Panc1 (cell line): ENCODE measurements around the gene CSMD2. TPM values are rescaled to one million over a fixed set of nuclear protein-coding genes. Genes with fewer than 3 reads are reported as not detected.

ENCODE experiments used
- ATAC-seq: fragments of 200-7000 bp; cut with Tn5 transposase; 2 replicates; pipeline ENCODE4 v1.9.1; 2020; ENCODE audit warnings: mild to moderate bottlenecking, moderate library complexity
- BruUV-seq: library from RNA; stranded (reverse); fragments of 400-500 nt; replicated peaks from 2 replicates; lab custom pipeline; 2021; lab: Mats Ljungman, UMichigan
- CTCF ChIA-PET: fragments of 300-600 bp; sonication (Branson Sonifier 250); formaldehyde crosslinking; loops from one replicate; lab custom pipeline; 2022; ENCODE audit warnings: antibody characterized with exemption; lab: Charles Lee
- POLR2A ChIA-PET: fragments of 300-600 bp; sonication (Branson Sonifier 250); formaldehyde crosslinking; loops from one replicate; lab custom pipeline; 2022; ENCODE audit warnings: antibody characterized with exemption; lab: Charles Lee
- DNase-seq: peaks from one replicate; pipeline ENCODE4 v3.0.0-alpha.2; 2010; ENCODE audit warnings: low read depth, low spot score
- H3K27ac ChIP-seq: 2 replicates; pipeline ENCODE4 v1.5.1; 2011; ENCODE audit warnings: mild to moderate bottlenecking, low read length, inconsistent platforms
- H3K27me3 ChIP-seq: fragments of 200-500 bp; sonication (Bioruptor generic); 2 replicates; pipeline ENCODE4 v1.6.0; 2014; ENCODE audit warnings: low read length, inconsistent platforms; ENCODE audit not compliant: control insufficient read depth, insufficient read depth
- H3K36me3 ChIP-seq: fragments of 200-500 bp; sonication (Bioruptor generic); 2 replicates; pipeline ENCODE4 v1.5.1; 2014; ENCODE audit warnings: inconsistent platforms, mild to moderate bottlenecking, low read length, moderate library complexity; ENCODE audit not compliant: control insufficient read depth, insufficient read depth
- H3K4me1 ChIP-seq: 2 replicates; pipeline ENCODE4 v1.5.1; 2011; ENCODE audit warnings: inconsistent platforms, mild to moderate bottlenecking, low read length, moderate library complexity; ENCODE audit not compliant: control insufficient read depth, insufficient read depth
- H3K4me3 ChIP-seq, 2 experiments: 2 replicates each; pipeline ENCODE4 v1.5.1; 2011 to 2012; ENCODE audit warnings: low read depth in 2 of 2, low read length in 2 of 2, mild to moderate bottlenecking in 2 of 2, inconsistent platforms in 1 of 2, moderate library complexity in 1 of 2
- H3K9me3 ChIP-seq: fragments of 200-500 bp; sonication (Bioruptor generic); 2 replicates; pipeline ENCODE4 v1.5.1; 2014; ENCODE audit warnings: low read depth, mild to moderate bottlenecking, inconsistent platforms, low read length, moderate library complexity; ENCODE audit not compliant: control insufficient read depth, insufficient read depth
- POLR2AphosphoS5 ChIP-seq: IDR thresholded peaks from 2 replicates; pipeline ENCODE4 v1.6.1; 2012; ENCODE audit warnings: mild to moderate bottlenecking, low read depth, low read length, moderate library complexity
- SIN3A ChIP-seq: IDR thresholded peaks from 2 replicates; pipeline ENCODE4 v1.6.1; 2012; ENCODE audit warnings: low read depth, mild to moderate bottlenecking, low read length, moderate library complexity, borderline replicate concordance; ENCODE audit not compliant: insufficient read depth
- TCF7L2 ChIP-seq: IDR thresholded peaks from 2 replicates; pipeline ENCODE4 v1.6.1; 2011; ENCODE audit warnings: mild to moderate bottlenecking, low read depth, low read length, inconsistent platforms
- in situ Hi-C: cut with HindIII; loops from 2 replicates; pipeline ENCODE4 v1.10.0; 2016; ENCODE audit warnings: low sequenced_read_pairs, low pct_unique_long_range_greater_than_20kb
- intact Hi-C: fragments of 100-400 bp; cut with micrococcal nuclease; formaldehyde crosslinking; loops from one replicate; pipeline ENCODE4 v1.10.0; 2022; ENCODE audit not compliant: unreplicated experiment
- total RNA-seq: library from RNA; stranded (reverse); gene quantifications from one replicate; pipeline ENCODE4 v1.2.1, GENCODE V29; 2021; ENCODE audit not compliant: unreplicated experiment
- TF ChIP-seq, protein P1 (sequence below), 2 experiments: IDR thresholded peaks; 2 replicates each; pipeline ENCODE4 v1.6.1; 2011 to 2012; ENCODE audit warnings: low read depth in 2 of 2, control low read depth in 1 of 2, low read length in 1 of 2, mild to moderate bottlenecking in 1 of 2, moderate library complexity in 1 of 2; ENCODE audit not compliant: insufficient read depth in 1 of 2
- TF ChIP-seq, protein P2 (sequence below): fragments of 450-650 bp; IDR thresholded peaks from 2 replicates; pipeline ENCODE4 v1.5.1; 2017; ENCODE audit warnings: mild to moderate bottlenecking

The CSMD2 gene
- total RNA-seq, 1 experiment from 2014 or later: not detected

DNA sequence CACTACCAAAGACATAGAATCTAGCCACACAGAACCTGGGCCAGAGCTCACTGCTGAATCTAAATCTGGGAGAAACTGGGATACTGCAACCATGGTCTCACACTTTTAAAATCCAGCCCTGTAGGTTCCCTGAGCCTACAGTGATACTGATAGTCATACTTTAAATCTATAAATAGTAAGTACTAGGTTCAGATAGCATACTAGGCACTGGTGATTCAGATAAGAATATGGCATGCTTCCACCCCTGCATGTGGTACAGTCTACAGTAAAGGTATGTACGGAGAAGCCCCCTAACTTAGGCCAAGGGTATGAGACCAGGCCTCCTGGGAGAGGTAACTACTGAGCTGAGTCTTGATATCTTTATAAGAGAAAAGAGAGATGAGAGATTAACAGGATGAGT lies 494.5 kb downstream of the CSMD2 start:
- H3K9me3 ChIP-seq: no peaks in the 10 kb centered on the region
- H3K4me1 ChIP-seq: no peaks in the 10 kb centered on the region
- no peak overlapping the region for H3K27ac ChIP-seq
- TF ChIP-seq POLR2AphosphoS5: no peak
- no peak for TF ChIP-seq TCF7L2
- TF ChIP-seq, protein P1, sequence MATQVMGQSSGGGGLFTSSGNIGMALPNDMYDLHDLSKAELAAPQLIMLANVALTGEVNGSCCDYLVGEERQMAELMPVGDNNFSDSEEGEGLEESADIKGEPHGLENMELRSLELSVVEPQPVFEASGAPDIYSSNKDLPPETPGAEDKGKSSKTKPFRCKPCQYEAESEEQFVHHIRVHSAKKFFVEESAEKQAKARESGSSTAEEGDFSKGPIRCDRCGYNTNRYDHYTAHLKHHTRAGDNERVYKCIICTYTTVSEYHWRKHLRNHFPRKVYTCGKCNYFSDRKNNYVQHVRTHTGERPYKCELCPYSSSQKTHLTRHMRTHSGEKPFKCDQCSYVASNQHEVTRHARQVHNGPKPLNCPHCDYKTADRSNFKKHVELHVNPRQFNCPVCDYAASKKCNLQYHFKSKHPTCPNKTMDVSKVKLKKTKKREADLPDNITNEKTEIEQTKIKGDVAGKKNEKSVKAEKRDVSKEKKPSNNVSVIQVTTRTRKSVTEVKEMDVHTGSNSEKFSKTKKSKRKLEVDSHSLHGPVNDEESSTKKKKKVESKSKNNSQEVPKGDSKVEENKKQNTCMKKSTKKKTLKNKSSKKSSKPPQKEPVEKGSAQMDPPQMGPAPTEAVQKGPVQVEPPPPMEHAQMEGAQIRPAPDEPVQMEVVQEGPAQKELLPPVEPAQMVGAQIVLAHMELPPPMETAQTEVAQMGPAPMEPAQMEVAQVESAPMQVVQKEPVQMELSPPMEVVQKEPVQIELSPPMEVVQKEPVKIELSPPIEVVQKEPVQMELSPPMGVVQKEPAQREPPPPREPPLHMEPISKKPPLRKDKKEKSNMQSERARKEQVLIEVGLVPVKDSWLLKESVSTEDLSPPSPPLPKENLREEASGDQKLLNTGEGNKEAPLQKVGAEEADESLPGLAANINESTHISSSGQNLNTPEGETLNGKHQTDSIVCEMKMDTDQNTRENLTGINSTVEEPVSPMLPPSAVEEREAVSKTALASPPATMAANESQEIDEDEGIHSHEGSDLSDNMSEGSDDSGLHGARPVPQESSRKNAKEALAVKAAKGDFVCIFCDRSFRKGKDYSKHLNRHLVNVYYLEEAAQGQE (IDR thresholded peaks at IDR 0.05; ENCODE audit: insufficient read depth in 1 of 2, low read depth in 2 of 2, low read length in 1 of 2): no peak
- no peak for TF ChIP-seq SIN3A
- TF ChIP-seq, protein P2, sequence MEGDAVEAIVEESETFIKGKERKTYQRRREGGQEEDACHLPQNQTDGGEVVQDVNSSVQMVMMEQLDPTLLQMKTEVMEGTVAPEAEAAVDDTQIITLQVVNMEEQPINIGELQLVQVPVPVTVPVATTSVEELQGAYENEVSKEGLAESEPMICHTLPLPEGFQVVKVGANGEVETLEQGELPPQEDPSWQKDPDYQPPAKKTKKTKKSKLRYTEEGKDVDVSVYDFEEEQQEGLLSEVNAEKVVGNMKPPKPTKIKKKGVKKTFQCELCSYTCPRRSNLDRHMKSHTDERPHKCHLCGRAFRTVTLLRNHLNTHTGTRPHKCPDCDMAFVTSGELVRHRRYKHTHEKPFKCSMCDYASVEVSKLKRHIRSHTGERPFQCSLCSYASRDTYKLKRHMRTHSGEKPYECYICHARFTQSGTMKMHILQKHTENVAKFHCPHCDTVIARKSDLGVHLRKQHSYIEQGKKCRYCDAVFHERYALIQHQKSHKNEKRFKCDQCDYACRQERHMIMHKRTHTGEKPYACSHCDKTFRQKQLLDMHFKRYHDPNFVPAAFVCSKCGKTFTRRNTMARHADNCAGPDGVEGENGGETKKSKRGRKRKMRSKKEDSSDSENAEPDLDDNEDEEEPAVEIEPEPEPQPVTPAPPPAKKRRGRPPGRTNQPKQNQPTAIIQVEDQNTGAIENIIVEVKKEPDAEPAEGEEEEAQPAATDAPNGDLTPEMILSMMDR: no peak
- peaks cover 8% of the 10 kb centered on the region for H3K27me3 ChIP-seq
- H3K4me3 ChIP-seq: no peak overlapping the region
- intact Hi-C loops: no loop called here
- ChIA-PET POLR2A (no interaction called here), CTCF (no interaction called here)
- H3K36me3 ChIP-seq: no peaks in the 10 kb centered on the region
- BruUV-seq: no TSS peak
- DNase-seq (no peak), ATAC-seq (no peak)
- in situ Hi-C loops: no loop called here

GRCh38 chr1:33668695-33669094 lies 496.3 kb downstream of the CSMD2 start:
- in situ Hi-C loops: no loop called here
- intact Hi-C loops: no loop called here
- Histone ChIP-seq H3K36me3 (no peaks in the 10 kb centered on the region), H3K27ac (no peak overlapping the region), H3K4me3 (no peak overlapping the region), H3K9me3 (no peaks in the 10 kb centered on the region), H3K27me3 (peaks cover 12% of the 10 kb centered on the region), H3K4me1 (no peaks in the 10 kb centered on the region)
- ATAC-seq (no peak), DNase-seq (no peak)
- no TSS peak for BruUV-seq
- ChIA-PET POLR2A (no interaction called here), CTCF (no interaction called here)
- TF ChIP-seq, protein P2: no peak
- TF ChIP-seq POLR2AphosphoS5 (no peak), TCF7L2 (no peak), SIN3A (no peak)
- TF ChIP-seq, protein P1 (IDR thresholded peaks at IDR 0.05; ENCODE audit: insufficient read depth in 1 of 2, low read depth in 2 of 2, low read length in 1 of 2): no peak
